ENCODE data around the gene NFIX. TPM values are rescaled to one million over a fixed set of nuclear protein-coding genes. Genes with fewer than 3 reads are reported as not detected.

The NFIX gene
- total and polyA plus RNA-seq, 2 of the 13 experiments (the other 11 are each of a cell fraction or from before 2014, with no cell fraction given) = 3.4 to 5.4 TPM

DNA sequence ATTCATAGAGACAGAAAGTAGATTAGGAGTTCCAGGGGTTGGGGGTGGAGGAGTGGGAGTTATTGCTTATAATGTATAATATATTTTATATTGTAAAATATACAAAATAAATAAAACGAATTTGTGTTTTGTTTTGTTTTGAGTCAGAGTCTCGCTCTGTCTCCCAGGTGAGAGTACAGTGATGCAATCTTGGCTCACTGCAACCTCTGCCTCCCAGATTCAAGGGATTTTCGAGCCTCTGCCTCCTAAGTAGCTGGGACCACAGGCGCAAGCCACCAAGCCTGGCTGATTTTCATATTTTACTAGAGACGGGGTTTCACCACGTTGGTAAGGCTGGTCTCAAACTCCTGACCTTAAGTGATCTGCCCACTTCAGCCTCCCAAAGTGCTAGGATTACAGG is 35.8 kb upstream of the NFIX start (continued):
- TF ChIP-seq NPAS2 (CRISPR knock-in tag; IDR thresholded peaks at IDR 0.05; ENCODE audit: borderline replicate concordance) = no peak
- TF ChIP-seq, protein P1, sequence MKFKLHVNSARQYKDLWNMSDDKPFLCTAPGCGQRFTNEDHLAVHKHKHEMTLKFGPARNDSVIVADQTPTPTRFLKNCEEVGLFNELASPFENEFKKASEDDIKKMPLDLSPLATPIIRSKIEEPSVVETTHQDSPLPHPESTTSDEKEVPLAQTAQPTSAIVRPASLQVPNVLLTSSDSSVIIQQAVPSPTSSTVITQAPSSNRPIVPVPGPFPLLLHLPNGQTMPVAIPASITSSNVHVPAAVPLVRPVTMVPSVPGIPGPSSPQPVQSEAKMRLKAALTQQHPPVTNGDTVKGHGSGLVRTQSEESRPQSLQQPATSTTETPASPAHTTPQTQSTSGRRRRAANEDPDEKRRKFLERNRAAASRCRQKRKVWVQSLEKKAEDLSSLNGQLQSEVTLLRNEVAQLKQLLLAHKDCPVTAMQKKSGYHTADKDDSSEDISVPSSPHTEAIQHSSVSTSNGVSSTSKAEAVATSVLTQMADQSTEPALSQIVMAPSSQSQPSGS (CRISPR knock-in tag; IDR thresholded peaks at IDR 0.05) = no peak
- TF ChIP-seq MAF1 (CRISPR knock-in tag; IDR thresholded peaks at IDR 0.05; ENCODE audit: borderline replicate concordance) = no peak
- no peak for TF ChIP-seq ZNF326 (CRISPR knock-in tag; IDR thresholded peaks at IDR 0.05; ENCODE audit: borderline replicate concordance)
- TF ChIP-seq, protein P2, sequence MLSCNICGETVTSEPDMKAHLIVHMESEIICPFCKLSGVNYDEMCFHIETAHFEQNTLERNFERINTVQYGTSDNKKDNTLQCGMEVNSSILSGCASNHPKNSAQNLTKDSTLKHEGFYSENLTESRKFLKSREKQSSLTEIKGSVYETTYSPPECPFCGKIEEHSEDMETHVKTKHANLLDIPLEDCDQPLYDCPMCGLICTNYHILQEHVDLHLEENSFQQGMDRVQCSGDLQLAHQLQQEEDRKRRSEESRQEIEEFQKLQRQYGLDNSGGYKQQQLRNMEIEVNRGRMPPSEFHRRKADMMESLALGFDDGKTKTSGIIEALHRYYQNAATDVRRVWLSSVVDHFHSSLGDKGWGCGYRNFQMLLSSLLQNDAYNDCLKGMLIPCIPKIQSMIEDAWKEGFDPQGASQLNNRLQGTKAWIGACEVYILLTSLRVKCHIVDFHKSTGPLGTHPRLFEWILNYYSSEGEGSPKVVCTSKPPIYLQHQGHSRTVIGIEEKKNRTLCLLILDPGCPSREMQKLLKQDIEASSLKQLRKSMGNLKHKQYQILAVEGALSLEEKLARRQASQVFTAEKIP (CRISPR knock-in tag; IDR thresholded peaks at IDR 0.05; ENCODE audit: borderline replicate concordance) = no peak
- TF ChIP-seq CEBPB (IDR thresholded peaks at IDR 0.05; ENCODE audit: borderline replicate concordance, low read depth, low read length) = peak; percentile 60; the same call in 1 of the 2 replicates
- TF ChIP-seq CEBPG (CRISPR knock-in tag; IDR thresholded peaks at IDR 0.05) = peak; percentile 55; the same call in 1 of the 2 replicates
- TF ChIP-seq ZSCAN25 (CRISPR knock-in tag; IDR thresholded peaks at IDR 0.05) = no peak

DNA sequence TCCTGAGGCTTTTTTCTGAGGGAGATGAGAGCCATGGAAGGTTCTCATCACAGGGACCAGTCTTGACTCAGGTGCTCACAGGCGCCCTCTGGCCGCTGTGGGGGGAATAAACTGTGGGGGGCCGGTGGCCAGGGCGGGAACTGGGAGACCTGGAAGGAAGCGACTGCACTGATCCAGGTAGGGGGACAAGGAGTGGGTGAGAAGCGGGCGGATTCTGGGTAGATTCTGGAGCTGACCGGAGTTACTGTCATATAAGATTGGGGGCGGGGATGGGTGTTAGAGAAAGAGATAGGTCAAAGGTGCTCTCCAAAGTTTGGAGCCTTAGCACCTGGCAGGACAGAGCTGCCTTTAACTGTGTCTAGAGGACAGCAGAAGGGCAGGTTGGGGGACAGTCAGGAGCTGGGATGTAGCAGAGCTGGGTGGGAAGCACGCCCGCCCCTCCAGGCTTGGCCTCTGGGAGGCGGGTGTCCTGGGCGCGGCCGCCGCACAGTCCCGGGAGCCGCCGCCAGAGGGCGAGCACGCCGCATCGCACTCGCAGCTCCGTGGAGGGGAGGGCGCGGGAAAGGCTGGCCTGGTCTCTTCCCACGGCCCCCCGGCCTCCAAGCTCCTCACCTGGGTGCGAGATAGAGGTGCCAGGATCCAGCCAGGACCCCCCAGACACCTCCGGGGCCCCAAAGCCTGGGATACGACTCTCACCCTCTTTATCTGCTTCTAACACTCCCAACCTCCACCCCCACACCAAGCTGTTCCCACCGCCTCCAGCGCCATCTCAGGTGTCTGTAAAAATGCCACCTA is 30.1 kb upstream of the NFIX start:
- no TSS peak for BruUV-seq (replicated peaks)
- TF ChIP-seq, protein P3, sequence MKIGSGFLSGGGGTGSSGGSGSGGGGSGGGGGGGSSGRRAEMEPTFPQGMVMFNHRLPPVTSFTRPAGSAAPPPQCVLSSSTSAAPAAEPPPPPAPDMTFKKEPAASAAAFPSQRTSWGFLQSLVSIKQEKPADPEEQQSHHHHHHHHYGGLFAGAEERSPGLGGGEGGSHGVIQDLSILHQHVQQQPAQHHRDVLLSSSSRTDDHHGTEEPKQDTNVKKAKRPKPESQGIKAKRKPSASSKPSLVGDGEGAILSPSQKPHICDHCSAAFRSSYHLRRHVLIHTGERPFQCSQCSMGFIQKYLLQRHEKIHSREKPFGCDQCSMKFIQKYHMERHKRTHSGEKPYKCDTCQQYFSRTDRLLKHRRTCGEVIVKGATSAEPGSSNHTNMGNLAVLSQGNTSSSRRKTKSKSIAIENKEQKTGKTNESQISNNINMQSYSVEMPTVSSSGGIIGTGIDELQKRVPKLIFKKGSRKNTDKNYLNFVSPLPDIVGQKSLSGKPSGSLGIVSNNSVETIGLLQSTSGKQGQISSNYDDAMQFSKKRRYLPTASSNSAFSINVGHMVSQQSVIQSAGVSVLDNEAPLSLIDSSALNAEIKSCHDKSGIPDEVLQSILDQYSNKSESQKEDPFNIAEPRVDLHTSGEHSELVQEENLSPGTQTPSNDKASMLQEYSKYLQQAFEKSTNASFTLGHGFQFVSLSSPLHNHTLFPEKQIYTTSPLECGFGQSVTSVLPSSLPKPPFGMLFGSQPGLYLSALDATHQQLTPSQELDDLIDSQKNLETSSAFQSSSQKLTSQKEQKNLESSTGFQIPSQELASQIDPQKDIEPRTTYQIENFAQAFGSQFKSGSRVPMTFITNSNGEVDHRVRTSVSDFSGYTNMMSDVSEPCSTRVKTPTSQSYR (CRISPR knock-in tag; IDR thresholded peaks at IDR 0.05; ENCODE audit: borderline replicate concordance) = peak; percentile 39; the same call in 1 of the 2 replicates
- TF ChIP-seq CCAR2 (optimal IDR thresholded peaks at IDR 0.05; ENCODE audit: low read depth, low read length) = no peak

More for the DNA sequence above, 30.1 kb upstream of the NFIX start:
- Histone ChIP-seq H3K27ac (ENCODE audit: extremely low read length, insufficient read depth, low read length) (peak overlapping the region; percentile 43), H3K36me3 (replicated peaks in 1 of 2; ENCODE audit: control insufficient read depth in 1 of 2, insufficient read depth in 2 of 2, low read length in 2 of 2) (no peaks in the 10 kb centered on the region), H3K9me3 (ENCODE audit: low read length) (no peaks in the 10 kb centered on the region), H3K27me3 (ENCODE audit: control insufficient read depth in 1 of 2, insufficient read depth in 2 of 2, low read length in 2 of 2) (0 out of 5 replicates have a peak, but pooled peaks cover 0 to 3% of the 10 kb centered on the region in 2 experiments), H3K4me3 (replicated peaks in 1 of 3; ENCODE audit: insufficient read depth in 1 of 3, low read depth in 2 of 3, low read length in 3 of 3) (peak overlapping the region; percentile 32 to 66 (median 42)), H2AFZ (ENCODE audit: low read length) (peak overlapping the region; percentile 79), H3K79me2 (ENCODE audit: insufficient read depth, low read length) (no peaks in the 10 kb centered on the region), H3K4me2 (ENCODE audit: low read depth, low read length) (peak overlapping the region; percentile 93), H4K20me1 (ENCODE audit: insufficient read depth, low read length) (no peaks in the 10 kb centered on the region), H3K4me1 (ENCODE audit: insufficient read depth, low read length) (peaks cover 11% of the 10 kb centered on the region), H3K9ac (ENCODE audit: insufficient read depth, low read depth, low read length) (peak overlapping the region; percentile 68)
- FAIRE-seq (peak; percentile 62), DNase-seq (ENCODE audit: low spot score) (peak; percentile 72), ATAC-seq (peak; percentile 93)
- 0% methylated on average over 12 of the region's 34 CpGs for WGBS (ENCODE audit: low lambda C conversion rate)
- ChIA-PET CTCF (ENCODE audit: low intra/inter-chr PET ratio, low total read pairs) (interaction anchor here (0.7 to 2.0 kb wide), 10 partner anchors 12 to 269 kb away, joined by 3 to 18 read pairs (median 5); no protein-coding TSS in a partner anchor), POLR2A (interaction anchor here (0.8 to 1.3 kb wide), 16 partner anchors 9 to 185 kb away, joined by 3 to 8 read pairs (median 4); partner anchors contain the start of genes FARSA, IER2, RAD23A and STX10)
- intact Hi-C loops (cut with micrococcal nuclease; ENCODE audit: unreplicated experiment) = loop anchor here (1.0 kb wide), 1 partner anchor 80 kb away; no protein-coding TSS in a partner anchor
- in situ Hi-C loops (cut with HindIII; ENCODE audit: extremely low pct_ligation_motif_present, low pct_unique_long_range_greater_than_20kb) = no loop called here
